HL-60/S4 treated with retinoic acid at 250 ng/mL for 4 days and 3 days (cell line): ENCODE measurements around the gene RNF123.
"Not testable (repeated sequence)": the region's sequence is repeated elsewhere in the genome, so short reads cannot be mapped to it uniquely, and the experiment has no call there.

Experiments
- in situ Hi-C: fragments of 300-500 bp; cut with MboI; formaldehyde crosslinking; loops from 2 replicates; pipeline ENCODE4 v1.7.0; 2022; ENCODE audit warnings: low sequenced_read_pairs

The RNF123 gene

GRCh38 chr3:49734752-49735151 lies 45.4 kb downstream of the RNF123 start:
- in situ Hi-C loops: no loop called here

GRCh38 chr3:49738067-49738713 lies 48.8 kb downstream of the RNF123 start:
- in situ Hi-C loops: no loop called here

- in situ Hi-C loops: no loop called here
These were observed 51.1 kb downstream of the RNF123 start for GRCh38 chr3:49740427-49740826.

- in situ Hi-C loops: no loop called here
These were observed 56.6 kb downstream of the RNF123 start for GRCh38 chr3:49745986-49746385.

- in situ Hi-C loops: no loop called here
These were observed 58.6 kb downstream of the RNF123 start for GRCh38 chr3:49747792-49748480.

- in situ Hi-C loops: not testable (repeated sequence)
These were observed 59.5 kb downstream of the RNF123 start for GRCh38 chr3:49748874-49749273.

- in situ Hi-C loops: no loop called here
These were observed 60.7 kb downstream of the RNF123 start for GRCh38 chr3:49750056-49750455.

GRCh38 chr3:49751501-49751900 lies 62.1 kb downstream of the RNF123 start:
- in situ Hi-C loops: no loop called here

GRCh38 chr3:49754536-49754935 lies 65.2 kb downstream of the RNF123 start:
- in situ Hi-C loops: no loop called here

GRCh38 chr3:49756036-49756435 lies 66.7 kb downstream of the RNF123 start:
- in situ Hi-C loops: no loop called here

- in situ Hi-C loops: no loop called here
These were observed 67.8 kb downstream of the RNF123 start for GRCh38 chr3:49757197-49757596.

- in situ Hi-C loops: no loop called here
These were observed 69.9 kb downstream of the RNF123 start for GRCh38 chr3:49759226-49759625.

GRCh38 chr3:49761661-49762060 lies 72.3 kb downstream of the RNF123 start:
- in situ Hi-C loops: no loop called here

GRCh38 chr3:49763981-49764380 lies 74.6 kb downstream of the RNF123 start:
- in situ Hi-C loops: no loop called here

GRCh38 chr3:49769286-49769915 lies 80.0 kb downstream of the RNF123 start:
- in situ Hi-C loops: no loop called here

- in situ Hi-C loops: no loop called here
These were observed 80.6 kb downstream of the RNF123 start for GRCh38 chr3:49769926-49770325.
